ENCODE data around the gene CDK14. TPM values are rescaled to one million over a fixed set of nuclear protein-coding genes. Genes with fewer than 3 reads are reported as not detected.
"Not testable (repeated sequence)": the region's sequence is repeated elsewhere in the genome, so short reads cannot be mapped to it uniquely, and the experiment has no call there.

The CDK14 gene
- total RNA-seq, 1 donor from 2014 or later, result 23.5 TPM

DNA sequence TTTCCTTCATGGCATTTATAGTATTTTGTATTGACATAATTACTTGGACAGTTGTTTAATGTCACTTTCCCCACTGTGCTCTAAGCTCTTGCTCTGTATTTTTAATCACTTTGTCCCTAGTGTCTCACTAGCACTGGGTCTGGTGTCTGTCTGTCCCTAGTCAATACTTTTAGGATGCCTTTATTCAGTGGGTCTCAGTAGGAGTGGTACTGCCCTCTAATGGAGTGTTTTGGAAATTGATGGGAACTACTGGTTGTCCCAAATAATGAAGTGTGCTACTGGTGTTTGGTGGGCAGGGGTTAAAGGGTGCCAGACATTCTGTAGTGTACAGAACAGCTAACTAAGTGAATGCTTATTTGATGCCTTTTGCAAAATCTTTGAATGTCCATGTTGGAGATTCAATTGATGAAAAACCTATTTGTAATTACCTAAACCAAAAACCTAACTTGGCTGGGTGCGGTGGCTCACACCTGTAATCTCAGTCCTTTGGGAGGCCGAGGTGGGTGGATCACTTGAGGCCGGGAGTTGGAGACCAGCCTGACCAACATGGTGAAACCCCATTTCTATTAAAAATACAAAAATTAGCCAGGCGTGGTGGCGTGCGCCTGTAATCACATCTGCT lies 33.3 kb downstream of the CDK14 start:
- no peak for DNase-seq (ENCODE audit: low spot score)

DNA sequence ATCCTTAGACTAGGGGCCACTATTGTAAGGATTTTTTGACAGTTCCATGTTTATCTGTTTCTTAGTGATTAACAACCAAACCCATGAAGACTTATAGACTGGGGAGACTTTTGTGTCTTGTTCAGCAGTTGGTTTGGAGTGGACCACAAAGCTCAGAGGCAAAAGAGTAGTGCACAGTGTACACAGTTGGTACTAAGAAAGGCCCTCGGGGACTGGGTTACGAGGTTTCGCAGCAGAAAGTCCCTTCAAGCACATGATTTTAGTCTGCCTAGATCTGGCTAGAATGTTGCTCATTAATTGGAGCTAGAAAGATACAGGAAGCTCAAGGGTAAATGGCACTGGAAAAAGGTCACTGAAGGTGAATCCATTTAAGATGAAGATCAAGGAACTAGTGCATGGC lies 35.4 kb downstream of the CDK14 start:
- no peak for DNase-seq (ENCODE audit: low spot score)

DNA sequence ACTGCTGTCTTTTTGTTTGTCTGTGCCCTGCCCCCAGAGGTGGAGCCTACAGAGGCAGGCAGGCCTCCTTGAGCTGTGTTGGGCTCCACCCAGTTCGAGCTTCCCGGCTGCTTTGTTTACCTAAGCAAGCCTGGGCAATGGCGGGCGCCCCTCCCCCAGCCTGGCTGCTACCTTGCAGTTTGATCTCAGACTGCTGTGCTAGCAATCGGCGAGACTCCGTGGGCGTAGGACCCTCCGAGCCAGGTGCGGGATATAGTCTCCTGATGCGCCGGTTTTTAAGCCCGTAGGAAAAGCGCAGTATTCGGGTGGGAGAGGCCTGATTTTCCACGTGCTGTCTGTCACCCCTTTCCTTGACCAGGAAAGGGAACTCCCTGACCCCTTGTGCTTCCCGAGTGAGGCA lies 43.6 kb downstream of the CDK14 start:
- DNase-seq (ENCODE audit: low spot score), result not testable (repeated sequence)

DNA sequence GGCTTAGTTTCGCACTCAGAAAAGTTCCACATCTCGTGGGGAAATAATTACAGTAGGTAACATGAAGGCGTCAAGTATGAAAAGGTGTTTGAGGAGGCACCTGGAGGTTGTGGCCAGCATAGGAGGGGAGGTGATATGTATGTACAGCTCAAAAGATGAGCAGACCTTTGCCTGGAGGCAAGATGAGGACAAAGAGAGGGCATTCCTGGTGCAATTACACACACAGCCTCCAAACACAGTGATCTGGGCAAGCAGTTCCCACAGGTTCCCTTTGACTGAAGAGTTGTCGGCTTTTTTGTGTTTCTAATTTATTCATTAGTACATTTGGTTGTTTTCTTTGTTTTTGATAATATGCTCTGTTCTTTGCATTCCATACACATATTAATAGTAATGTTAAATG lies 46.9 kb downstream of the CDK14 start:
- DNase-seq (ENCODE audit: low spot score), result no peak

DNA sequence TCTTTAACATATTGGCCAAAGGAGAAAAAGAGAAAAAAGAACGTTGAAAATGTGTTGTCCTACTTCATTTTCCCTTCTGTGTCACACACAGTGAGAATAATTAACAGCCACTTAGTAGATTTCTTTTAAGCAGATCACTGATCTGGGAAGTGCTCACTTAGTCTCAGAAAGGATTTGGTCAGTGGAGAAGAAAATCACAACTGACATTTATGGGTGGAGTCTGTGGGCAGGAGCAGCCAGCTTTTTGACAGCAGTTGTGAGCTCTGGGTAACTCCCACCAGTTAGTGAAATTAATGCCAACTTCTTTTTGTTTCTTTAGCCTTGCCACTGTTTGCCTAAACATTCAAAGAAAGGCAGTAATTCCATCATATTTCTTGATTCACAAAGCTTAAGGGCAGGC lies 49.7 kb downstream of the CDK14 start:
- no peak for DNase-seq (ENCODE audit: low spot score)

DNA sequence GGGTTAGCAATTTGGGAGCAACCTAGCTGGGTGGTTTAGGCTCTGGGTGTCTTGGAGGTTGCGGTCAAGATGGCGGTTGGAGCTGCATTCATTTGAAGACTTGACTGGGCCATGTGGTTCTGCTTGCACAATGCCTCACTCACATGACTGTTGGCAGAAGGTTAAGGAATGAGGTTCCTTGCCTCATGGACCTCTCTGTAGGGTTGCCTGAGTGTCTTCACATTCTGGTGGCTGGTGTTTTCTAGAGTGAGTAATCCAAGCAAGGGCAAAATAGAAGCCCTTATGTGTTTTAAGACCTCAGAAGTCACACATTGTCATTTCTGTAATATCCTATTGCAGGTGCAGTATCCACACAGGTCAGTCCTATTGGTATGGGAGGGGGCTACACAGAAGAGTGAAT lies 52.0 kb downstream of the CDK14 start:
- no peak for DNase-seq (ENCODE audit: low spot score)

DNA sequence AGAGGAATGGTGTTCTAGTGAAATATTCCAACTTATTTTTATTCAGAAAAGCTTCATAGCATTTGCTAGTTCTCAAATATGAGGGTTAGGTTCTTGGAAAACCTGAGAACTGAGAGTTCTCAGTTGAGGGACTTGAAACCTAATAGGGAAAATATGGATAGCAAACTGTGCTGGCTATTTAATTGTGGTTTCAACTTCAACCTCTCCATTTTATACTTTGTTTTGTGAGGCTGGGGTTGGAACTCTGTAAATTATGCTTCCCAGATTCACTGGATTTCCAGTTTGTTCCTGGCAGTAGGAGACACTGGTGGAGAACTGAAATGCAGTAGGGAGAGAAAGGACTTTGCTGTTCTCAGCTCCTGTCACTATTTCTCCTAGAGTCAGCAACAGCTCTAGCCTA lies 52.7 kb downstream of the CDK14 start:
- no peak for DNase-seq (ENCODE audit: low spot score)

DNA sequence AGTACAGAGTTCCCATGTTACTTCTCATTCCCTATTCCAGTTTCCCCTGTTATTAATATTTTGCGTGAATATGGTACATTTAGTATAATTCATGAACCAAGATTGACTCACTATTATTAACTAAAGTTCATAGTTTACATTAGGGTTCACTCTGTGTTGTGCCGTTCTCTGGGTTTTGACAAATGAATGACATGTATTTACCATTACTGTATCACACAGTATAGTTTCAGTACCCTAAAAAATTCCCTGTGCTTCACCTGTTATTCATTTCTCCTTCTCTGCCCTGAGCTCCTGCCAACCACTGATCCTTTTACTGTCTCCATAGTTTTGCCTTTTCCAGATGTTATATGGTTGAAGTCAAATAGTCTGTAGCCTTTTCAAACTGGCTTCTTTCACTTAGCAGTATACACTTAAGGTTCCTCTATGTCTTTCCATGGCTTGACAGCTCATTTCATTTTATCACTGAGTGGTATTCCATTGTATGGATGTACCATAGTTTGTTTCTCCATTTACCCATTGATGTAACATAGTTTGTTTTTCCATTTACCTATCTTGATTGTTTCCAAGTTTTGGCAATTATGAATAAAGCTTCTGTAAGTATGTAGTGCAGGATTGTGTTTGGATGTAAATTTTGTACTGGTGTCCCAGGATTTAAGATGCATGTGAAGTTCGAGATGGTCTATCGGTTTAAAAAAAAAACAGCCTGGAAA lies 58.8 kb downstream of the CDK14 start:
- DNase-seq (ENCODE audit: low spot score), result no peak

DNA sequence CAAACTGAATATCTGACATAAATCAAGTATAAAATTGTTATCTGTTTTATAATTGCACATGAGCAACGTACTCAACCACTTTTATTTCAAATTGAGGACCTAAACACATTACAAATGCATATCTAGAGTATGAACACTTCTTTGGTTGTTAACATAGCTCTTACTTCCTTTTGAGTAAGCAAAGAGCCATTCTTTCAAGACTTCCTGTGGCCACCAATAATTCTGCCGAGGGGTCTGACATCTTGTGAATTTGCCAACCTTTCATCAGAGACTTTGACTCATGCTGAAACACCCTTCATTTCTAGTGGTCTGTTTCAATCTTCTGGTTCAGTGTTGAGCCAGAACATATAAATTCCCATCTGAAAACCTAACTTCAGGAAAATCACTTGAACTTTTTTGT lies 59.4 kb downstream of the CDK14 start:
- DNase-seq (ENCODE audit: low spot score), result no peak

DNA sequence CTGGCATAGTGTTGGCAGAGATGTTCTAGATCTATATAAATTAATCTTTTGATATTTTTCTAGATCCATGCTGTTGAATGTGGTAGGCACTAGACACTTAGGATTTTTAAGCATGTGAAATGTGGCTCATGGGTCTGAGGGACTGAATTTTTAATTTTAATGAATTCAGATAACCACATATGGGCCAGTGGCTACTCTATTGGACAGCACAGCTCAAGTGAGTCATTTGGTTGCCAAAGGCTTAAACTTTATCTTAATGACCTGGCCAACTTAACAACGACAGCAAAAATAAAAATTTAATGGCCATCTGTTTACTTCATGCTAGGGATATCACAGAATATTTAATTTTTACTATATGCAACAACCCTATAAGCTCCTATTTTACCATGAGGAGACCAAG lies 61.4 kb downstream of the CDK14 start:
- DNase-seq (ENCODE audit: low spot score), result no peak

DNA sequence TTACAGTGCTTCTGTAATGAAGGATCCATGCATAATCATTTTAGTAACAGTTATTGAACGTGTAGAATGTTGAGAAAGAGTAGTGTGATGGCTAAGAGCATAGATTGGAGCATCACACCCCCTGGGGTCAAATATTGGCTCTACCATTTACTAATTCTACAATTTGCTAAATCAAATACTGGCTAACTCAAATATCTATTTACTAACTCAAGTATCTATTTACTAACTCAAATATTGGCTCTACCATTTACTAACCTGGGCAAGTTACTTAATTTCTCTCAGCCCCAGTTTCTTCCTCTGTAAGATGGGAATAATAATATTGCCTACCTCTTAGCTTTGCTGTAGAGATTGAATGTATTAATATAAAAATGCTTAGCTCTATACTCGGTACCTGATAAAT lies 64.0 kb downstream of the CDK14 start:
- no peak for DNase-seq (ENCODE audit: low spot score)

DNA sequence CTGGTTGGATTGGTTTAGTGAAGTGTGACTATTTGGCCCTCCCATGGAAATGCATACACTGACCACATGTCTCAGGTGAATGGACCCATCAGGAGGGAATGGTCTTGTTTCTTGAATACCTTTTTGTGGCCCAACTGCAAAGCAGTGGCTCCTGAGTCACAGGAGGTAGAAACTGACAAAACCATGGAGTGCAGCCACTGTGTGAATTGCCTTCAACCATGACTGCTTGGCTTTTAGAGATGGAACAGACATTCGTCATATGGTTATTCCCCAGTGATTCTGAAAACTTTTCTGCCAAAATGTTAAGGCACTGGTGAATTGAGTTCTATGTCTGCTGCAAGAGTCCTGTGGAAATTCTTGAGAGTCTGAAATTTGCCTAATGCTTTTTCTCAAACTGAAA lies 64.7 kb downstream of the CDK14 start:
- DNase-seq (ENCODE audit: low spot score), result no peak

DNA sequence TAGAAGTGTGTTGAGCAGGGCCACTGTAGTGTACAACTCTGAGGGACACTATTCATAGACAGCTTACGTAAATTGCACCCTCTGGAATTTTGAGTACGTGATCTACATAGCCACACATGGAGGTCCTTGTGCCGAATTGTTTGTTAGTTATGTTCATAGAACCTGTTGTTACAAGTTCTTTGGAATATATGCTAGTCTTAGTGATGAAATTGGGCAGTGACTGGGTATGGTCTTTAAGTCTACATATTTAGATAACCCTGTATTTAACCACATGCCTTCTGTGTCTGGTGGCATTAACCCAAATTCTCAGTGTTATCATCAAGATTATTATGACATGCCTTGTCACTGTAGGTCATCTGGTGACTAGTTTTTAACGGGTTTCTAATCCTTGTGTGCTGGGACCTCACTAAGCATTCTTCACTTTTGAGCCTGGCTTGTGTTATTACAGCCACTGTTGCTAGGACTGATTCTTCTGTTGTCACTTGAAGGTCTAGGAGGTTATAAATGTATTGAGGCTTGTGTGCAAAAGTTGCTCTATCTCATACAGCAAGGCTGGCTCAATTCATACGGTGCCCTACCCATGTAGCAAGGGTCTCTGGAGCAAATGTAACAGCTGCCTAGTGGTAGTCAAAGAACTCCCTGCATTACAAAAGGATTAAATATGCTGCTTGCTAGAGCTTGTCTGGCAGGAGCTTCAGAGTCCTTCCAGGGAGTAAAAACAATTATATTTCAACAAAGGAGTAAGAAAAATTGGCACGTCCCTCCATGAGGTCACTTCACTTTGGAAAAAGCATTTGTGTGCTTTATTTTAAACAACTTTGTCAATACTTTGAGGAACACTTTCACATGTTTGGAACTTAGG lies 65.4 kb downstream of the CDK14 start:
- no peak for DNase-seq (ENCODE audit: low spot score)

DNA sequence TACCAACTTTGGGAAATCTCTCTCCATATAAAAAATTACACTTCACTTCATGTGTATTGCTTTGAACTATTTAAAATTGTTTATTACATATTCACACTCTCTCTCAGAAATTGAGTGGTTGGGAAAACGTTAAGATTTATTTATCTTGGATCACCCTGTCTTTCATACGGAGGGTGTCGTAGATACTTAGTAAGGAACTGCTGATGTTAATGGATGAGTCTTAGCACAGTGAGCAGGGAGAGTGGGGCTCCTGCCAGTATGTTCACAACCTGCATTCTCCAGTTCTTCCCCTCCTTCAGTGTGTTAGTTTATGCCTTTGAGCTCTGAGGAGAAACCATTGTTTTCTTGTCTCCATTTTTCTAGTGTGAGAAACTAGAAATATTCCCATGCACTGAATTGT lies 67.1 kb downstream of the CDK14 start:
- no peak for DNase-seq (ENCODE audit: low spot score)

DNA sequence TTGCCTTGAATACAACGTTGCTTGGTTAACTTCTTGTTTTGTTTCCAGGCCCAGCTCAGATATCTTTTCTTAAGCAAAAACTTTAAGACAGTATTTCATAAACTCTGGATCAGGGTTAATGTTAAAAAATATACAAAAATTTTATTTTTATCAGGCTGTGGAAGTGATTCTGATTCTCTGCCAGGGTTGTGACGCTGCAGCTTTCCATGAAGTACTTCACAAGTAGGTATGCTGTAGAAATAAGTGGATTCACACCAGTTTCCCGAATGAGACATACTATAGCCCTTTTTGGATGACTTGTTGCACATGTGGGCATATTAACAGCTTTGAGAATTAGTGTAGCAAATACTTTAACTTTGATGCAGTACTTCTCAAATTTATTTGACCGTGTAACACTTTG lies 70.1 kb downstream of the CDK14 start:
- no peak for DNase-seq (ENCODE audit: low spot score)

DNA sequence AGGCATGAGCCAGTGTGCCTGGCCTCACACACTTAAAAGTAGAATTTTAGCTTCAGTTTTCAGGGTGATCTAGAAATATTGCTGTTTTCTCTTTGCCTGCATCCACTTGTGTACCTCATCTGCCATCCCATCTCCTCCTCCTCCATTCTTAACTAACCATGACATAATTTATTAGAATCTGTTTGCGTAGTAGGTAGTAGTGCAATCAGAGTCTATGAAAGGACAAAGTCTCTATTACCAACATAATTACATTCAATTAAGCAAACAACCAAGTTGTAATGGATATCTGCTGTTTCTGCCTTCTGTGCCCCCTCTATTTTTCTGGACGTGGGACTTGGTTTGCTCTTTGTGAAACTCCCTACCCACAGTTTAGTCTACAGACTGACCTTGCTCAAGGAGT lies 72.9 kb downstream of the CDK14 start:
- DNase-seq (ENCODE audit: low spot score), result no peak

DNA sequence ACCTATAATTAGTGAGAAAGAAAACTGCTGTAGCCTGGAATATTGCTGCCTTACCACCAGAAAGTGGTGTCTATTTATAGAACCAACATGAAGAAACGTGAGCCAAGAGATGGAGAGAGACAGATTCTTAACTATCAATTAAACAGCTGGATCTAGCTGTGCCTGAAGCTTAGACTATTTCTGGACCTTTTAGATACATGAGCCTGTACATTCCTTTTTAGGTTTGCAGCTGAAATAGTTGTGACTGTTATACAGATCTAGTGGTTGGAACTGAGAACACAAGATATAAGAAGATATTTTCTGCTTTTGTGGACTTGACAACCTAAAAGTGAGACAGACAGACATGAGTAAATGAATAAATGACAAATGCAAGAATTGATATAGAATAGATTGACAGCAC lies 73.4 kb downstream of the CDK14 start:
- no peak for DNase-seq (ENCODE audit: low spot score)

DNA sequence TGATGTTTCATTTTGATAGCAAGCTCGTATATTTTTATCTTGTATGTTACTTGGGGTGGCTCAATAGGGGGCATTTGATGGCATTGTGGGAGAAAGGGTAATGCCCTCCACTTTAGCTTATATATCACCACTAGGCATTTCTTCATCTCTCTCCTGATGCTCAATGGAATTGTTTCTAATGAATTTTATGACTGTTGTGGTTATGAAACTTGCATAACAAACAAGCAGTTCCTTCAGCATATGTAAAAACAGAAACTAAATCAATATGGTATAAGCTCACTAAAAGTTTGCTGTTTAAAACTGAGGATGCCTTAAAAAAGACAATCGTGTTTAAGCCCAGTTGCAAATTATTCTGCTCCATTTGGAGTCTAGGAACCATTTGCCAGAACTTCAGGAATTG lies 75.5 kb downstream of the CDK14 start:
- DNase-seq (ENCODE audit: low spot score), result no peak

DNA sequence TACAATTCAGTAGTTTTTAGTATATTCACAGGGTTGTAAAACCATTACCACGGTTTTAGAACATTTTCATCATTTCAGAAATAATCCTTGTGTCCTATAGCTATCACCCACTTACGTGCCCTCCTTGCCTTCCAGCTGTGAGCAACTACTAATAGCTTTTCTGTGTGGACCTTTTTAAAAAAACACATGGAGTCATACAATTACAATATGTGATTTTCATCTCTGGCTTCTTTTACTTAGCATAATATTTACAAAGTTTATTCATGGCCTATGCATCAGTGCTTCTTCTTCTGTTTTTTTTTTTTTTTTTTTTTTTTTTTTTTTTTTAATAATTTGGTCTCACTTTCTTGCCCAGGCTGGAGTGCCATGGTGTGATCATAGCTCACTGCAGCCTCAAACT lies 76.1 kb downstream of the CDK14 start:
- DNase-seq (ENCODE audit: low spot score), result no peak

DNA sequence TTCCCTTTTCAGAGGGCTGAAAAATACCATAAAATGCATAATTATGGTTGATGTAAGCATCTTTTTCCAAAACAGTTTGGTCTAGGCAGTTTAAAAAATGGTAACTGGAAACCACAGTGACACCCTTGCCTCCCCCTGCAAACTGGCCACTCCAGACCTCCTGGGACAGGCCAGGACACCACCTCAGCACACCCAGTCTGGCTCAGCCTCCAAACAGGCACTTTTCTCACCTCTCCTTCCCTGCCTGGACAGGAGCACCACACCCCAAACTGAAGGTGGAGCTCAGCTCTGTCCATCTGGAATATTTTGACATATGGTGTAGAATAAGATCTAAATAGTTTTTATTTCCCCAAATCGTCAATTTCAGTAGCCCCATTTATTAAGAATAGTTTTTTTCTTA lies 78.5 kb downstream of the CDK14 start:
- DNase-seq (ENCODE audit: low spot score), result no peak

DNA sequence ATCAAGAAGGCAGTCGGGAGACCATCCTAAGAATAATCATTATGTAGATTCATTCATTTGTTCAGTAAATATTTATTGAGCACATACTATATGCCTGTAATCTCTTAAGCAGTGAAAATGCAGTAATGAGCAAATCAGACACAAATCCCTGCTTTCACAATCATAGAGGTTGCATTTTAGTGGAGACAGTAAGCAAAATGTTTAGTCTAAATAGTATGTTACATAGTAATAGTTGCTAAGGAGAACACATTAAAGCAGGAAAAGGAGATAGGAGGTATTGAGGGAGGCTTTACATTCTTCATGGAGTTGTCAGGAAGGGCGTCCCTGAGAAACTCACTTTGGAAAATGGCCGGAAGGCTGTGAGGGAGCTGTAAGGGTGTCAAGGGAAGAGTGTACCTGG lies 79.9 kb downstream of the CDK14 start:
- no peak for DNase-seq (ENCODE audit: low spot score)

DNA sequence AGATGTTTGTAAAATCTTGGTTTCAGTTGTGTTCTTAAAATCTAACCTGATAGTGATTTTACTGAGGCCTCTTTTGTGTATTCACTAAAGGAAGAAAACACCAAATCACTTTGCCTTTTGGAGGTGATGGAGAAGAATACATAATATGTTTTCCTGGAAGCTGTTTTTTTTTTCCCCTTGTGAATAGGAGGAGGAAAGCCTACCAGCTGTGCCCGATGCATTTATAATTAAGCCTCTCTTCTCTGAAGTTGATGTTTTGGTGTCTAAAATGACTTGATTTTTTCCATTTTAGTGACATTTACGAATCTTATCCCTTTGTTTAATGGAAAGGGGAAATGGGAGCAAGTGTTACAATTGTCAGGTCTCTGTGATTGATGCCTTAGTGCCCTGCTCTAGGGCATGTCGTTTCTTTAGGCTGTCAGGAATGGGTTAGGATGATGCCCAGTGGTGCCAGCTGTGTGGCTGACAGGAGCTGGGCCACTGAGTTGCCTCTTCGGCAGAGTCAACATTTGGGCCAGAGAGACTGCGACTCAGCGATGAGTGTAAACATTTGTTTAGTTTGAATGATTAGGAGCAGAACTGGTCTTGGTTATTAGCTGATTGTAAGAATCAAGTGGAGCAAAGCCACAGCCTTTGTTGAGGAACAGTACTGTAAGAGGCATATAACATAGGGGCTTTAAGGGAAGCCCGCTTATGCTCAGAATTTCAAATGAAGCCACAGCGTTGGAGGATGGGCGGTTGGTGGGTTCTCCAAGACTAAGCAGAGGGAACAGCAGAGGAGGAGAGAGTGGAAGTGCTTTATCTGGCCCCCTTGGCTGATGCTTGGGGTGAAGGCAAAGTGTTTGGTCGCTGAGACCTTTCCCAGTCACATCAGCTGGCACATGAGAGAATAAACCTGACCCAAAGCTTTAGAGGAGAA lies 81.6 kb downstream of the CDK14 start:
- no peak for DNase-seq (ENCODE audit: low spot score)

Measured in ureter (tissue), 1 donor.